ENCODE data around the gene SHISA9.

The SHISA9 gene

DNA sequence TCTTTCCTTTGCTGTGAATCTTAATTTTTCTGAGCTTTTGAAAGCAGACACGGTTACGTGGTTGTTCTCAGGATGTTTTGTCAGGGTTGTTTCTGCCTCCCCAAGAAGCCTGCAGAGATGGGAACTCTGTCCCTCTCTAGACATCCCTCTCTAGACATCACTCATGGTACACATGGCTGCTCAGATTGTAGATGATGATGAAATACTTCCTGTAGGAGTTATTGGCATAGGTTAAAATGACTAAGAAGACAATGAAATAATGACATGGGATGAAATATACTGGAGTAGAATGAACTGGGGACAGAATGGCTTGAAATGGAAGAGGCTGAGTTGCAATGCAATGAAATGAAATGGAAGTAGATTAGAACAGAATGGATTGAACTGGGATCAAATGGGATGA, 253.4 kb downstream of the SHISA9 start:
- Histone ChIP-seq H3K4me1 (ENCODE audit: insufficient read depth, insufficient read length) (no peaks in the 10 kb centered on the region), H3K36me3 (ENCODE audit: insufficient read depth, insufficient read length, low read length) (no peaks in the 10 kb centered on the region), H3K27me3 (ENCODE audit: insufficient read depth, insufficient read length) (no peaks in the 10 kb centered on the region), H3K9me3 (ENCODE audit: insufficient read depth, low read length) (no peaks in the 10 kb centered on the region), H3K9ac (ENCODE audit: insufficient read length, low read depth) (no peak overlapping the region), H3K4me3 (ENCODE audit: insufficient read length, low read depth) (no peak overlapping the region)
- DNase-seq (ENCODE audit: low read depth, low spot score), result no peak
- TF ChIP-seq ZNF274 (IDR thresholded peaks at IDR 0.05; ENCODE audit: low read depth, low read length) (no peak), SUZ12 (IDR thresholded peaks at IDR 0.05; ENCODE audit: extremely low read depth, insufficient read depth, insufficient read length) (no peak), YY1 (IDR thresholded peaks at IDR 0.05; ENCODE audit: insufficient read depth, insufficient read length) (no peak)

DNA sequence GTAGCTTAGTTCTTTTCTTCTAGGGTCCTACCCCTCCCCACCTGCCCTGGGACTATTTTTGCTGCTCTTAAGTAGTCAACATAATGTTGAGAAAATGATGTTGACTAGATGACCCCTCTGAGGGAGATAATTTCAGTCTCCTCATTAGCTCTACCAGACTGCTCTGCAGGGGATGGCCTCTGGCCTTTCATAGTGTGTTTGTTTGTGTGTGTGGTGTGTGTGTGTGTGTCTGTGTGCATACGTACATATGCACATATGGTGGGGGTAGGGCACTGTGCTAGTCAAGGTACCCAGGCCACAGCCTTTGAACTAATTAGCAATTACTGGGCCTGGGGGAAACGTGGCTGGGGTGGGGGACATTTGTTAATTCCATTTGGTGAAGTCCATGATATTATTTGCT, 254.0 kb downstream of the SHISA9 start:
- H3K4me1 ChIP-seq (ENCODE audit: insufficient read depth, insufficient read length), result no peaks in the 10 kb centered on the region

GRCh38 chr16:13155780-13156179, 254.4 kb downstream of the SHISA9 start:
- no peak overlapping the region for H3K4me3 ChIP-seq (ENCODE audit: insufficient read length, low read depth)
- H3K9me3 ChIP-seq (ENCODE audit: insufficient read depth, low read length), result no peaks in the 10 kb centered on the region
- no peak for TF ChIP-seq ZNF274 (IDR thresholded peaks at IDR 0.05; ENCODE audit: low read depth, low read length)
- no peak for TF ChIP-seq YY1 (IDR thresholded peaks at IDR 0.05; ENCODE audit: insufficient read depth, insufficient read length)
- no peak for DNase-seq (ENCODE audit: low read depth, low spot score)
- no peaks in the 10 kb centered on the region for H3K36me3 ChIP-seq (ENCODE audit: insufficient read depth, insufficient read length, low read length)
- H3K4me1 ChIP-seq (ENCODE audit: insufficient read depth, insufficient read length), result no peaks in the 10 kb centered on the region
- no peak overlapping the region for H3K9ac ChIP-seq (ENCODE audit: insufficient read length, low read depth)
- no peaks in the 10 kb centered on the region for H3K27me3 ChIP-seq (ENCODE audit: insufficient read depth, insufficient read length)

More for the DNA sequence above, 254.0 kb downstream of the SHISA9 start:
- no peaks in the 10 kb centered on the region for H3K27me3 ChIP-seq (ENCODE audit: insufficient read depth, insufficient read length)
- H3K9ac ChIP-seq (ENCODE audit: insufficient read length, low read depth), result no peak overlapping the region
- H3K9me3 ChIP-seq (ENCODE audit: insufficient read depth, low read length), result no peaks in the 10 kb centered on the region
- no peak overlapping the region for H3K4me3 ChIP-seq (ENCODE audit: insufficient read length, low read depth)
- no peak for DNase-seq (ENCODE audit: low read depth, low spot score)
- TF ChIP-seq YY1 (IDR thresholded peaks at IDR 0.05; ENCODE audit: insufficient read depth, insufficient read length), result no peak
- no peaks in the 10 kb centered on the region for H3K36me3 ChIP-seq (ENCODE audit: insufficient read depth, insufficient read length, low read length)

GRCh38 chr16:13157082-13157481, 255.7 kb downstream of the SHISA9 start:
- DNase-seq (ENCODE audit: low read depth, low spot score), result no peak
- Histone ChIP-seq H3K36me3 (ENCODE audit: insufficient read depth, insufficient read length, low read length) (no peaks in the 10 kb centered on the region), H3K9ac (ENCODE audit: insufficient read length, low read depth) (no peak overlapping the region), H3K27me3 (ENCODE audit: insufficient read depth, insufficient read length) (no peaks in the 10 kb centered on the region), H3K4me3 (ENCODE audit: insufficient read length, low read depth) (no peak overlapping the region), H3K4me1 (ENCODE audit: insufficient read depth, insufficient read length) (no peaks in the 10 kb centered on the region), H3K9me3 (ENCODE audit: insufficient read depth, low read length) (no peaks in the 10 kb centered on the region)
- TF ChIP-seq YY1 (IDR thresholded peaks at IDR 0.05; ENCODE audit: insufficient read depth, insufficient read length) (no peak), ZNF274 (IDR thresholded peaks at IDR 0.05; ENCODE audit: low read depth, low read length) (no peak), SUZ12 (IDR thresholded peaks at IDR 0.05; ENCODE audit: extremely low read depth, insufficient read depth, insufficient read length) (no peak)

GRCh38 chr16:13158427-13158826, 257.0 kb downstream of the SHISA9 start:
- TF ChIP-seq SUZ12 (IDR thresholded peaks at IDR 0.05; ENCODE audit: extremely low read depth, insufficient read depth, insufficient read length) (no peak), YY1 (IDR thresholded peaks at IDR 0.05; ENCODE audit: insufficient read depth, insufficient read length) (no peak), ZNF274 (IDR thresholded peaks at IDR 0.05; ENCODE audit: low read depth, low read length) (no peak)
- no peak overlapping the region for H3K9ac ChIP-seq (ENCODE audit: insufficient read length, low read depth)
- no peaks in the 10 kb centered on the region for H3K27me3 ChIP-seq (ENCODE audit: insufficient read depth, insufficient read length)
- no peak overlapping the region for H3K4me3 ChIP-seq (ENCODE audit: insufficient read length, low read depth)
- no peaks in the 10 kb centered on the region for H3K4me1 ChIP-seq (ENCODE audit: insufficient read depth, insufficient read length)
- DNase-seq (ENCODE audit: low read depth, low spot score), result no peak
- H3K36me3 ChIP-seq (ENCODE audit: insufficient read depth, insufficient read length, low read length), result no peaks in the 10 kb centered on the region
- H3K9me3 ChIP-seq (ENCODE audit: insufficient read depth, low read length), result no peaks in the 10 kb centered on the region

DNA sequence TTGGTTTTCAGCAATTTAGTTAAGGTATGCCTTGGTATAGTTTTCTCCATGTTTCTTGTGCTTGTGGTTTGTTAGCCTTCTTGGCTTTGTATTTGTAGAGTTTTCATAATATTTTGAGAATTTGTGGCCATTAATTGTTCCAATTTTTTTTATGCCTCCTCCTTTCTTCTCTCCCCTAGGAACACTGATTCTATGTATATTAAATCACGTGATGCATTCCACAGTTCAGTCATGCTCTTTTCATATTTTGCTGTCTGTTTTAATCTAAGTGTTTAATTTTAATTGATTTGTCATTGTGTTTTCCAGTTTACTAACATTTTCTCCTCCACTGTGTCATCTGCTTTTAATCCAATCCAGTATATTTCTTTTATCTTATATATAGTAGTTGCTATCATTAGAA, 263.6 kb downstream of the SHISA9 start:
- Histone ChIP-seq H3K9me3 (ENCODE audit: insufficient read depth, low read length) (0 out of 2 replicates have a peak, but pooled peaks cover 5% of the 10 kb centered on the region), H3K36me3 (ENCODE audit: insufficient read depth, insufficient read length, low read length) (no peaks in the 10 kb centered on the region), H3K4me3 (ENCODE audit: insufficient read length, low read depth) (no peak overlapping the region), H3K4me1 (ENCODE audit: insufficient read depth, insufficient read length) (no peaks in the 10 kb centered on the region), H3K9ac (ENCODE audit: insufficient read length, low read depth) (no peak overlapping the region), H3K27me3 (ENCODE audit: insufficient read depth, insufficient read length) (no peaks in the 10 kb centered on the region)
- DNase-seq (ENCODE audit: low read depth, low spot score), result no peak
- TF ChIP-seq ZNF274 (IDR thresholded peaks at IDR 0.05; ENCODE audit: low read depth, low read length), result no peak
- TF ChIP-seq YY1 (IDR thresholded peaks at IDR 0.05; ENCODE audit: insufficient read depth, insufficient read length), result no peak
- no peak for TF ChIP-seq SUZ12 (IDR thresholded peaks at IDR 0.05; ENCODE audit: extremely low read depth, insufficient read depth, insufficient read length)

- Histone ChIP-seq H3K4me1 (ENCODE audit: insufficient read depth, insufficient read length) (no peaks in the 10 kb centered on the region), H3K9me3 (ENCODE audit: insufficient read depth, low read length) (0 out of 2 replicates have a peak, but pooled peaks cover 5% of the 10 kb centered on the region), H3K9ac (ENCODE audit: insufficient read length, low read depth) (no peak overlapping the region), H3K4me3 (ENCODE audit: insufficient read length, low read depth) (no peak overlapping the region), H3K36me3 (ENCODE audit: insufficient read depth, insufficient read length, low read length) (no peaks in the 10 kb centered on the region), H3K27me3 (ENCODE audit: insufficient read depth, insufficient read length) (no peaks in the 10 kb centered on the region)
- peak; percentile 31 for TF ChIP-seq YY1 (IDR thresholded peaks at IDR 0.05; ENCODE audit: insufficient read depth, insufficient read length)
- TF ChIP-seq SUZ12 (IDR thresholded peaks at IDR 0.05; ENCODE audit: extremely low read depth, insufficient read depth, insufficient read length), result no peak
- no peak for DNase-seq (ENCODE audit: low read depth, low spot score)
Measured at GRCh38 chr16:13168091-13168572, 266.7 kb downstream of the SHISA9 start.

GRCh38 chr16:13171313-13171712, 269.9 kb downstream of the SHISA9 start:
- Histone ChIP-seq H3K9me3 (ENCODE audit: insufficient read depth, low read length) (0 out of 2 replicates have a peak, but pooled peaks cover 5% of the 10 kb centered on the region), H3K27me3 (ENCODE audit: insufficient read depth, insufficient read length) (no peaks in the 10 kb centered on the region), H3K36me3 (ENCODE audit: insufficient read depth, insufficient read length, low read length) (no peaks in the 10 kb centered on the region), H3K9ac (ENCODE audit: insufficient read length, low read depth) (no peak overlapping the region), H3K4me1 (ENCODE audit: insufficient read depth, insufficient read length) (peaks cover 2% of the 10 kb centered on the region), H3K4me3 (ENCODE audit: insufficient read length, low read depth) (no peak overlapping the region)
- DNase-seq (ENCODE audit: low read depth, low spot score), result no peak
- TF ChIP-seq YY1 (IDR thresholded peaks at IDR 0.05; ENCODE audit: insufficient read depth, insufficient read length), result no peak
- TF ChIP-seq ZNF274 (IDR thresholded peaks at IDR 0.05; ENCODE audit: low read depth, low read length), result no peak
- no peak for TF ChIP-seq SUZ12 (IDR thresholded peaks at IDR 0.05; ENCODE audit: extremely low read depth, insufficient read depth, insufficient read length)
